ENCODE results near the gene KCTD15.

Gene KCTD15

GRCh38 chr19:33798681-33799111 is 2.0 kb downstream of the KCTD15 start:
- no peak for DNase-seq

- no peak for DNase-seq
Observed at GRCh38 chr19:33799476-33799875, 2.8 kb downstream of the KCTD15 start.

GRCh38 chr19:33800012-33800680 is 3.5 kb downstream of the KCTD15 start:
- no peak for DNase-seq

- DNase-seq = no peak
Observed at GRCh38 chr19:33801411-33801810, 4.7 kb downstream of the KCTD15 start.

GRCh38 chr19:33802001-33802400 is 5.3 kb downstream of the KCTD15 start:
- DNase-seq = no peak

GRCh38 chr19:33802801-33803200 is 6.1 kb downstream of the KCTD15 start:
- DNase-seq = no peak

GRCh38 chr19:33803383-33803782 is 6.7 kb downstream of the KCTD15 start:
- DNase-seq = no peak

GRCh38 chr19:33804021-33804799 is 7.5 kb downstream of the KCTD15 start:
- DNase-seq = no peak

GRCh38 chr19:33805313-33805712 is 8.6 kb downstream of the KCTD15 start:
- no peak for DNase-seq

- no peak for DNase-seq
Observed at GRCh38 chr19:33805840-33806433, 9.3 kb downstream of the KCTD15 start.

- no peak for DNase-seq
Observed at GRCh38 chr19:33806434-33806881, 9.8 kb downstream of the KCTD15 start.

- no peak for DNase-seq
Observed at GRCh38 chr19:33808399-33808798, 11.7 kb downstream of the KCTD15 start.

GRCh38 chr19:33809960-33810359 is 13.3 kb downstream of the KCTD15 start:
- no peak for DNase-seq

- DNase-seq = no peak
Observed at GRCh38 chr19:33810821-33811220, 14.2 kb downstream of the KCTD15 start.

- no peak for DNase-seq
Observed at GRCh38 chr19:33811246-33811645, 14.6 kb downstream of the KCTD15 start.

- no peak for DNase-seq
Observed at GRCh38 chr19:33811736-33812387, 15.2 kb downstream of the KCTD15 start.

- no peak for DNase-seq
Observed at GRCh38 chr19:33812388-33813330, 16.0 kb downstream of the KCTD15 start.

GRCh38 chr19:33813391-33814101 is 16.9 kb downstream of the KCTD15 start:
- DNase-seq = no peak

GRCh38 chr19:33814181-33815165 is 17.8 kb downstream of the KCTD15 start:
- no peak for DNase-seq
